Stimulated activated CD4-positive, alpha-beta T cell treated with anti-CD3 and anti-CD28 coated beads, Interleukin-12 subunit alpha, Interleukin-12 subunit beta, amount 100 ng/mL, for 4 hours (primary cell): ENCODE data around the gene C18orf32.
A peak's percentile ranks its signal among the peaks of the same experiment; 100 is the strongest.
"Not testable (repeated sequence)": the region's sequence is repeated elsewhere in the genome, so short reads cannot be mapped to it uniquely, and the experiment has no call there.

Source experiments
- DNase-seq: peaks from one replicate; pipeline ENCODE4 v3.0.0-alpha.2; 2020

Gene C18orf32

GRCh38 chr18:49500201-49500921 is 13.3 kb upstream of the C18orf32 start:
- DNase-seq = no peak

- no peak for DNase-seq
These were observed 12.1 kb upstream of the C18orf32 start for GRCh38 chr18:49499046-49499637.

GRCh38 chr18:49495480-49495879 is 8.4 kb upstream of the C18orf32 start:
- no peak for DNase-seq

- DNase-seq = no peak
These were observed 8.0 kb upstream of the C18orf32 start for GRCh38 chr18:49495076-49495475.

GRCh38 chr18:49494660-49495059 is 7.6 kb upstream of the C18orf32 start:
- no peak for DNase-seq

GRCh38 chr18:49492694-49493033 is 5.6 kb upstream of the C18orf32 start:
- no peak for DNase-seq

- peak; percentile 70 for DNase-seq
These were observed 5.0 kb upstream of the C18orf32 start, which contains the start of gene RPL17 for GRCh38 chr18:49491857-49492693. Gene RPL17 (minus strand): TSS chr18:49492465.

GRCh38 chr18:49491534-49491856 is 4.5 kb upstream of the C18orf32 start:
- DNase-seq = no peak

GRCh38 chr18:49490246-49490762 is 3.3 kb upstream of the C18orf32 start:
- DNase-seq = no peak

- no peak for DNase-seq
These were observed 777 bp upstream of the C18orf32 start for GRCh38 chr18:49487711-49488310.

- DNase-seq = no peak
These were observed 455 bp downstream of the C18orf32 start for GRCh38 chr18:49486606-49486952.

GRCh38 chr18:49486134-49486533 is 900 bp downstream of the C18orf32 start:
- no peak for DNase-seq

- no peak for DNase-seq
These were observed 3.8 kb downstream of the C18orf32 start for GRCh38 chr18:49483198-49483597.

GRCh38 chr18:49481907-49482306 is 5.1 kb downstream of the C18orf32 start:
- no peak for DNase-seq

- no peak for DNase-seq
These were observed 5.7 kb downstream of the C18orf32 start for GRCh38 chr18:49481317-49481716.

GRCh38 chr18:49479381-49480137 is 7.5 kb downstream of the C18orf32 start:
- DNase-seq = no peak

GRCh38 chr18:49476664-49477411 is 10.2 kb downstream of the C18orf32 start:
- no peak for DNase-seq

- DNase-seq = not testable (repeated sequence)
These were observed 12.1 kb downstream of the C18orf32 start for GRCh38 chr18:49474935-49475334.

GRCh38 chr18:49473721-49474120 is 13.3 kb downstream of the C18orf32 start:
- no peak for DNase-seq

- no peak for DNase-seq
These were observed 14.6 kb downstream of the C18orf32 start for GRCh38 chr18:49472459-49472858.

GRCh38 chr18:49471532-49471931 is 15.5 kb downstream of the C18orf32 start:
- DNase-seq = no peak

GRCh38 chr18:49467599-49467998 is 19.4 kb downstream of the C18orf32 start:
- no peak for DNase-seq
